Smooth muscle cell (in vitro differentiated cells): ENCODE measurements around the gene TEC. TPM values are rescaled to one million over a fixed set of nuclear protein-coding genes. Genes with fewer than 3 reads are reported as not detected.

Source experiments
- DNase-seq: peaks from one replicate; lab custom pipeline; 2025; ENCODE audit not compliant: unreplicated experiment; lab: John Stamatoyannopoulos, UW
- H2AFZ ChIP-seq: fragments of 200-600 bp; sonication (generic); 2 replicates; pipeline ENCODE4 v1.6.0; 2016; ENCODE audit warnings: antibody characterized with exemption, low read depth, mild to moderate bottlenecking
- H3F3A ChIP-seq: fragments of 200-600 bp; sonication (generic); 2 replicates; pipeline ENCODE4 v1.6.0; 2017; ENCODE audit warnings: antibody characterized with exemption, low read depth
- H3K27ac ChIP-seq: fragments of 200-600 bp; sonication (generic); 2 replicates; pipeline ENCODE4 v1.5.1; 2016; ENCODE audit warnings: low read depth, mild to moderate bottlenecking
- H3K27me3 ChIP-seq: fragments of 200-600 bp; sonication (generic); 2 replicates; pipeline ENCODE4 v1.6.1; 2016; ENCODE audit warnings: low read depth, mild to moderate bottlenecking
- H3K36me3 ChIP-seq: fragments of 200-600 bp; sonication (generic); 2 replicates; pipeline ENCODE4 v1.5.1; 2016; ENCODE audit warnings: low read depth
- H3K4me1 ChIP-seq: fragments of 200-600 bp; sonication (generic); 2 replicates; pipeline ENCODE4 v1.5.1; 2016; ENCODE audit warnings: low read depth
- H3K4me2 ChIP-seq: fragments of 200-600 bp; sonication (generic); 2 replicates; pipeline ENCODE4 v1.6.0; 2016; ENCODE audit warnings: mild to moderate bottlenecking
- H3K4me3 ChIP-seq: fragments of 200-600 bp; sonication (generic); 2 replicates; pipeline ENCODE4 v1.5.1; 2016; ENCODE audit warnings: mild to moderate bottlenecking
- H3K79me2 ChIP-seq: fragments of 200-600 bp; sonication (generic); 2 replicates; pipeline ENCODE4 v1.6.0; 2016; ENCODE audit warnings: low read depth, mild to moderate bottlenecking
- H3K9ac ChIP-seq: fragments of 200-600 bp; sonication (generic); 2 replicates; pipeline ENCODE4 v1.6.0; 2016; ENCODE audit warnings: low read depth
- H3K9me3 ChIP-seq: fragments of 200-600 bp; sonication (generic); replicated peaks from 2 replicates; pipeline ENCODE4 v1.5.1; 2016; ENCODE audit warnings: low read depth
- H4K20me1 ChIP-seq: fragments of 200-600 bp; sonication (generic); 2 replicates; pipeline ENCODE4 v1.6.0; 2016; ENCODE audit warnings: low read depth
- WGBS: methylation state at CpG from one replicate; pipeline ENCODE4 v1.1.7; 2016; ENCODE audit warnings: low lambda C conversion rate; 5-methylcytosine and 5-hydroxymethylcytosine counted together
- polyA plus RNA-seq: library from polyadenylated mRNA; unstranded; fragments of >200 nt; fragmentation: Nextera tagmentation; extraction: Ambion mirVana; gene quantifications from 2 replicates; pipeline ENCODE4 v1.2.1, GENCODE V29; 2016
- total RNA-seq: library from RNA; depleted of rRNA; stranded (reverse); fragments of >200 nt; gene quantifications from 2 replicates; pipeline ENCODE4 v1.2.3, GENCODE V29; 2014
- TF ChIP-seq, protein P1 (sequence below): fragments of 200-600 bp; sonication (generic); IDR thresholded peaks from 2 replicates; pipeline ENCODE4 v1.5.1; 2017; ENCODE audit warnings: borderline replicate concordance, mild to moderate bottlenecking, antibody characterized with exemption; ENCODE audit not compliant: insufficient read depth, poor library complexity, severe bottlenecking

The TEC gene
- total and polyA plus RNA-seq, 2 experiments from 2014 or later = 0.14 to 1.8 TPM

DNA sequence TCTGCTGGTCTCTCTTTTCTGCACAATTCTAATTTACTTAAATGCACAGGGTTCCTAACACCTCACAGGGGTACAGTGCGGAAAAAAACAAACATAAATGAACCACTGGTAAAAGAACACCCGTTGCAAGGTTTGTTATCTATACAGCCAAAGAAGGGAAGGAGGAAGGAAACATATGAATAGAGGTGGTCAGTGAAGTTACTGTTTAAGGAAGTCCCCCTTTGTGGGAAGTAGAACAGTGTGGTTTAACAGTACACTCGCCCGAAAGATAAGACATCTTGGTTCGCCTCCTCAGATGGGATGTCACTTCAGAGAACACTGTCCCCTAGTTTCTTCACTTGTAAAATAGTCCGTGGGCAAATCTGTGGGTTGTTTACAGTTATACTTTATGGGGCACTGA is 57.5 kb downstream of the TEC start:
- TF ChIP-seq, protein P1, sequence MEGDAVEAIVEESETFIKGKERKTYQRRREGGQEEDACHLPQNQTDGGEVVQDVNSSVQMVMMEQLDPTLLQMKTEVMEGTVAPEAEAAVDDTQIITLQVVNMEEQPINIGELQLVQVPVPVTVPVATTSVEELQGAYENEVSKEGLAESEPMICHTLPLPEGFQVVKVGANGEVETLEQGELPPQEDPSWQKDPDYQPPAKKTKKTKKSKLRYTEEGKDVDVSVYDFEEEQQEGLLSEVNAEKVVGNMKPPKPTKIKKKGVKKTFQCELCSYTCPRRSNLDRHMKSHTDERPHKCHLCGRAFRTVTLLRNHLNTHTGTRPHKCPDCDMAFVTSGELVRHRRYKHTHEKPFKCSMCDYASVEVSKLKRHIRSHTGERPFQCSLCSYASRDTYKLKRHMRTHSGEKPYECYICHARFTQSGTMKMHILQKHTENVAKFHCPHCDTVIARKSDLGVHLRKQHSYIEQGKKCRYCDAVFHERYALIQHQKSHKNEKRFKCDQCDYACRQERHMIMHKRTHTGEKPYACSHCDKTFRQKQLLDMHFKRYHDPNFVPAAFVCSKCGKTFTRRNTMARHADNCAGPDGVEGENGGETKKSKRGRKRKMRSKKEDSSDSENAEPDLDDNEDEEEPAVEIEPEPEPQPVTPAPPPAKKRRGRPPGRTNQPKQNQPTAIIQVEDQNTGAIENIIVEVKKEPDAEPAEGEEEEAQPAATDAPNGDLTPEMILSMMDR = no peak
- no peaks in the 10 kb centered on the region for H3K27me3 ChIP-seq
- 92% methylated on average over 6 of the region's 6 CpGs for WGBS

DNA sequence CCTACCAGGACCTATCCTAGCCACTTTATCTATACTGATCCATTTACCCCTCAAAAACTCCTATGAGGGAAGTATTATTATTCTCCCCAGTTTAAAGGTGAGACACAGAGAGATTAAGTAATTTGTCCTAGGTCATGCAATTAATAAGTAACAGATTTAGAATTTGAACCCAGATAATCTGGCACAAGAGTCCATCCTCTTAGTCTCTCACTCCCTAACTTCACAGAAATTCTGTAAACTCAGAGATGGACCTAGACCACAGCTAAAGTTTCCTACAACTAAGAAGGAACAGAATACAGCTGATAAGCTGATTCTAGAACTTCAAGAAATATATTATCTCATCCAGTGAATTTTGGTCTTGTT is 58.7 kb downstream of the TEC start:
- Histone ChIP-seq H3K36me3 (no peaks in the 10 kb centered on the region), H3K4me2 (no peak overlapping the region), H3K27me3 (no peaks in the 10 kb centered on the region), H4K20me1 (no peaks in the 10 kb centered on the region), H3K9me3 (no peaks in the 10 kb centered on the region), H3F3A (no peaks in the 10 kb centered on the region), H3K4me3 (no peak overlapping the region), H3K4me1 (no peaks in the 10 kb centered on the region), H3K9ac (no peak overlapping the region), H3K27ac (no peak overlapping the region), H3K79me2 (no peaks in the 10 kb centered on the region), H2AFZ (no peak overlapping the region)
- no peak for DNase-seq
- TF ChIP-seq, protein P1 = no peak

More for the DNA sequence above, 57.5 kb downstream of the TEC start:
- Histone ChIP-seq H3K4me2 (no peak overlapping the region), H3K9me3 (no peaks in the 10 kb centered on the region), H3K27ac (no peak overlapping the region), H3K4me3 (no peak overlapping the region), H3K9ac (no peak overlapping the region), H4K20me1 (no peaks in the 10 kb centered on the region), H3F3A (no peaks in the 10 kb centered on the region), H3K4me1 (no peaks in the 10 kb centered on the region), H3K79me2 (no peaks in the 10 kb centered on the region), H2AFZ (no peak overlapping the region), H3K36me3 (no peaks in the 10 kb centered on the region)
- DNase-seq = no peak

DNA sequence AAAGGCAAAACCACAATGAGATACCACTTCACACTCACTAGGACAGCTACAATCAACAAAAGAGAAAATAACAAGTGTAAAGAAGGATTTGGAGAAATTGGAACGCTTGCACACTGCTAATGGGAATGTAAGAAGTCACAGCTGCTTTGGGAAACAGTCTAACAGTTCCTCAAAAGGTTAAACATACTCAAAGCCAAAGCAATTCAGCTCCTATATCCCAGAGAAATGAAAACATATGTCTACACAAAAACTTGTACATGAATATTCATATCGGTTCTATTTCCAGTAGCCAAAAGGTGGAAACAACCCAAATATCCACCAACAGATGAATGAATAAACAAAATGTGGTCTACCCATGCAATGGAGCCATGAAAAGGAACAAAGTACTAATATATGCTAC is 64.0 kb downstream of the TEC start:
- Histone ChIP-seq H3K36me3 (no peaks in the 10 kb centered on the region), H3K4me1 (no peaks in the 10 kb centered on the region), H3K27ac (no peak overlapping the region), H4K20me1 (no peaks in the 10 kb centered on the region), H3K27me3 (no peaks in the 10 kb centered on the region), H3K9me3 (no peaks in the 10 kb centered on the region), H3K4me3 (no peak overlapping the region), H3F3A (no peaks in the 10 kb centered on the region), H3K79me2 (no peaks in the 10 kb centered on the region), H2AFZ (no peak overlapping the region), H3K4me2 (no peak overlapping the region), H3K9ac (no peak overlapping the region)
- DNase-seq = no peak
- WGBS = 80% methylated on average over 2 of the region's 2 CpGs
- TF ChIP-seq, protein P1 = no peak

DNA sequence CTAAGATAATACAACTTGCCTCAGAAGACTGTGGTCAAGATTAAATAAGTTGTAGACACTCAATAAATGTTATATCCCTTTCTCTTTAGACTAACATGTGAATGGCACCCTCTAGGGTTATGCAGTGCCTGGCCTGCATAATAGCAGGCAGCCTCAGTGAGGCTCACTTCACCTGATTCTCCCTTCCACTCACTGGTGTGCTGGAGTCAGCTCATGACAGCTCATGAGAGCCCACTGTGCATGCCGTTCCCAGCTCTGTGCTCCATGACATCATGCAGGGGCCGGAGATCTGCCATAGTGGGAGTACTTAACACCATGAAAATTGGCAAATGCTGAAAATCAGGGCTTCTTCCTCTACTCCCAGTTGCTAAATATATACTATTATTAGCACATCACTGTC is 64.5 kb downstream of the TEC start:
- no peak overlapping the region for H2AFZ ChIP-seq
- H4K20me1 ChIP-seq = no peaks in the 10 kb centered on the region
- H3K4me1 ChIP-seq = no peaks in the 10 kb centered on the region
- TF ChIP-seq, protein P1 = no peak
- no peaks in the 10 kb centered on the region for H3K79me2 ChIP-seq
- 75% methylated on average over 2 of the region's 2 CpGs for WGBS
- DNase-seq = no peak
- H3K4me3 ChIP-seq = no peak overlapping the region
- H3K36me3 ChIP-seq = no peaks in the 10 kb centered on the region
- no peaks in the 10 kb centered on the region for H3K27me3 ChIP-seq
- no peak overlapping the region for H3K4me2 ChIP-seq
- no peaks in the 10 kb centered on the region for H3K9me3 ChIP-seq
- no peaks in the 10 kb centered on the region for H3F3A ChIP-seq
- H3K9ac ChIP-seq = no peak overlapping the region
- H3K27ac ChIP-seq = no peak overlapping the region
